NCI-H2171 (cell line): Measurements from ENCODE around the gene CCDC120.

Experiments used
- DNase-seq: peaks from one replicate; lab custom pipeline; 2025; lab: John Stamatoyannopoulos, UW

The CCDC120 gene

DNA sequence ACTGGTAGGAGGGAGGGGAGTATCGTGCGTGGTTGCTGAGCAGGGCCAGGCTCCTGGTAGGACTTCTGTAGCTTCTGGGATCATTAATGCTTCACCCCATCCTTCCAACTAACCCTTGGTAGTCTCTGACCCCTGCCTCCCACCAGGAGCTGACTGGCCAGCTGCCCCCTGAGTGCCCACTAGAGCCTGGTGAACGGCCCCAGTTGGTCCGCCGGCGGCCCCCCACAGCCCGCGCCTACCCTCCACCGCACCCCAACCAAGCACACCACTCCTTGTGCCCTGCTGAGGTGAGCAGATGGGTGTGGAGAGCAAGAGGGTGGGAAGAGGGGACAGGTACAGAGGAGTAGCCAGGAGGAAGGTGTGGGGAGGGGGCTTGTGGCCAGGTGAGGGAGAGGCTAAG lies 4.9 kb downstream of the CCDC120 start:
- DNase-seq: no peak

DNA sequence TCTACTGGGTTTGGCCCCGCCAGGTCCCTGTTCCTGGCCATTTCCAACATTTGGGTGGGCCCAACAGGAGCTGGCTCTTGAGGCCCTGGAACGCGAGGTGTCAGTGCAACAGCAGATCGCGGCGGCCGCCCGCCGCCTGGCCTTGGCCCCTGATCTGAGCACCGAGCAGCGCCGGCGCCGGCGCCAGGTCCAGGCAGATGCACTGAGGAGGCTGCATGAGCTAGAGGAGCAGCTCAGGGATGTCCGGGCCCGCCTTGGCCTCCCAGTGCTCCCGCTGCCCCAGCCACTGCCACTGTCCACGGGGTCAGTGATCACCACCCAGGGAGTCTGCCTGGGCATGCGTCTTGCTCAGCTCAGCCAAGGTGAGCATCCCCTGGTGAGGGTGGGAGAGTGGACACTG lies 5.5 kb downstream of the CCDC120 start:
- no peak for DNase-seq

DNA sequence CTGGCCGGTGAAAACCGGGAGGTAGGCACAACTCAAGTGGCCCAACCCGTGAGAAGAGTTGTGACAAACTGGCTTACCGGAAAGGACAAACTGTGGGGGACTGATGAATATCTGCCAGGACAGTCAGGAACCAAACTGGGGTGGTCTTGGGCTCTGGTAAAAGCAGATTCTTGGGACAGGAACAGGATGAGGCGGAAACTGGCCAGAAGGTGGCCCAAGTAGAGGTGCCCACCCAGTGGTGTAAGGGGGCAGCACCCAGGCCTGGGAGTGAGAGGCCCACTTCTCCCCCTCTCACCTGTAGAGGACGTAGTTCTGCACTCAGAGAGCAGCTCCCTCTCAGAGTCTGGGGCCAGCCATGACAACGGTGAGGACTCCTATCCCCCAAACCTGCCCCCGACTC lies 5.9 kb downstream of the CCDC120 start:
- DNase-seq: no peak

DNA sequence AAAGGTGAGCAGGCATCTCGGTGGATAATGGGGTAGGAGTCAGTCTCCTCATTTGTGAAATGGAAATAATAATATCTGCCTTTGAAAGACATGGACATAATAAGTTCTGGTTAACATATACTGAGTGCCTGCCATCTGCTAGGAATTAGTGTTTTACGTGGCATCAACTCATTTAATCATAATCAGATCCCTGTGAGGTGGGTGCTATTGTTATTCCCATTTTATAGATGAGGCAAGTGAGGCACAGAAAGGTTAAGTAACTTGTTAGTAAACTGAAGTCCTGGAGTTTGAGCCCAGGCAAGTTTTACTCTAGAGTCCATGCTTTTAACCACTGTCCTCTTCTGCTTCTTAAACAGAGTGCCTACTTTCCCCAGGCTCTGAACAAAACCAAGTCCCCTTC lies 7.5 kb downstream of the CCDC120 start:
- DNase-seq: no peak

DNA sequence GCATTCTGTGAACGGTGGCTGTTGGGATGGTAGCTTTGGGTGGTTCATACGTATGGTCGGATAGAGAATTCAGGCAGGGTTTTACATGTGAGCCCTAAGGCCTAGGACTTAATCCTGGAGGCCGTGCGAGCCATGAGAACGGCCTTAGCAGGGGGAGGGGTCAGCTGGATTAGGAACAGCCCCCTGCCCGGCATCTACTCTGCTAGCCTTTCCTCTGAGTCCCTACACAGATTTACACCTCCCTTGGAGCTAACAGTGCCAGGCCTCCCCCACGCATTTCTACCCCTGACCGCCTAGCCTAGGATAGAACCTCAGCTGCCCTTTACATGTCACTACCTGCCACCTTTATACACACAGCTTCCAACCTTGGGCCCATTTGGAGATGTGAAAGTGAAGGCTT lies 7.9 kb downstream of the CCDC120 start:
- no peak for DNase-seq

DNA sequence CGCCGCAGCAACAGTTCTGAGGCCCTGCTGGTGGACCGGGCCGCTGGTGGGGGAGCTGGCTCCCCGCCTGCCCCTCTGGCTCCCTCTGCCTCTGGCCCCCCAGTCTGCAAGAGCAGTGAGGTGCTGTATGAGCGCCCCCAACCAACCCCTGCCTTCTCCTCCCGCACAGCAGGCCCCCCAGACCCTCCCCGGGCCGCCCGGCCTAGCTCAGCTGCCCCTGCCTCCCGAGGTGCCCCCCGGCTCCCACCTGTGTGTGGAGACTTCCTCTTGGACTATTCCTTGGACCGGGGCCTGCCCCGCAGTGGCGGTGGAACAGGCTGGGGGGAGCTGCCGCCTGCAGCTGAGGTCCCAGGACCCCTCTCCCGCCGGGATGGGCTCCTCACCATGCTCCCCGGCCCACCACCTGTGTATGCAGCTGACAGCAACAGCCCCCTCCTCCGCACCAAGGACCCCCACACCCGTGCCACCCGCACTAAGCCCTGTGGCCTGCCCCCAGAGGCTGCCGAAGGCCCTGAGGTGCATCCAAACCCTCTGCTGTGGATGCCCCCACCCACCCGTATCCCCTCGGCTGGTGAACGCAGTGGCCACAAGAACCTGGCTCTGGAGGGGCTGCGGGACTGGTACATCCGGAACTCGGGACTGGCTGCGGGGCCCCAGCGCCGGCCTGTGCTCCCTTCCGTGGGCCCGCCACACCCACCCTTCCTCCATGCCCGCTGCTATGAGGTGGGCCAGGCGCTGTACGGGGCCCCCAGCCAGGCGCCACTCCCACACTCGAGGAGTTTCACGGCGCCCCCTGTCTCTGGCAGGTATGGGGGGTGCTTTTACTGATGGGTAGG lies 8.7 kb downstream of the CCDC120 start:
- no peak for DNase-seq

DNA sequence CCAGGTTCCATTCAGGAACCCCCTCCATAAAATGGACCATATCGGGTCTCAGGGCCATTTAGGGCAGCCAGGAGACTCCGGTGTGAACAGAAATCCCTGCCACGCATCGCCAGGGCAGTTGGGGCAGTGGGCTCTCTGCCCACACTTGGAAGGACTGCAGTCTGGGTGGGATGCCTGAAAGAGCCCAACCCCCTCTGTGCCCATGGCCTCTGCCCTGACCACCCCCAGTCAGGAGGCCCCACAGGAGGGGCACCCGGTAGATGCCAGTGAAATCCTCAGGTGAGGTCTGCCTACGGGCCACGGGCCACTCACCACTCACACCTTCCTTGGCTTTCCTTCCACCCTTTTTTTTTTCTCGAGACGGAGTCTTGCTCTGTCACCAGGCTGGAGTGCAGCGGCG lies 10.2 kb downstream of the CCDC120 start:
- no peak for DNase-seq

DNA sequence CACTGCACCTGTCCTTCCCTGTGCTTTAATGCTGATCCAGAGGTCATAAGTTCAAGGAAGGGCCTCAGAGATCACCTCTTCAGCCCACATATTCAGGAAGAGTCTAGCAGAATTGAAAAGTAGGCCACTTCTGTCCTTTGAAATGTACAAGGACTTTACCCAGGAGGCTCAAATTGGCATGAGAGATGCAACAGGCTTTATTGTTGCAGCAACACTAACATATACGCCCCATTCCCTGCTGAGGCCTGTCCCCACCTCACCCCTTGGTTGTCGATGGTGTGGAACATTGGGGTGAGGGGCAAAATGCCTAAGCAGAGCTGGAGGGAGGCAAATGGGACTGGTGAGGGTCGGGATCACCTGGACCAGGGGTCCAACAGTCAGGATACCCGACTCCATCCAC lies 12.2 kb downstream of the CCDC120 start:
- DNase-seq: no peak

DNA sequence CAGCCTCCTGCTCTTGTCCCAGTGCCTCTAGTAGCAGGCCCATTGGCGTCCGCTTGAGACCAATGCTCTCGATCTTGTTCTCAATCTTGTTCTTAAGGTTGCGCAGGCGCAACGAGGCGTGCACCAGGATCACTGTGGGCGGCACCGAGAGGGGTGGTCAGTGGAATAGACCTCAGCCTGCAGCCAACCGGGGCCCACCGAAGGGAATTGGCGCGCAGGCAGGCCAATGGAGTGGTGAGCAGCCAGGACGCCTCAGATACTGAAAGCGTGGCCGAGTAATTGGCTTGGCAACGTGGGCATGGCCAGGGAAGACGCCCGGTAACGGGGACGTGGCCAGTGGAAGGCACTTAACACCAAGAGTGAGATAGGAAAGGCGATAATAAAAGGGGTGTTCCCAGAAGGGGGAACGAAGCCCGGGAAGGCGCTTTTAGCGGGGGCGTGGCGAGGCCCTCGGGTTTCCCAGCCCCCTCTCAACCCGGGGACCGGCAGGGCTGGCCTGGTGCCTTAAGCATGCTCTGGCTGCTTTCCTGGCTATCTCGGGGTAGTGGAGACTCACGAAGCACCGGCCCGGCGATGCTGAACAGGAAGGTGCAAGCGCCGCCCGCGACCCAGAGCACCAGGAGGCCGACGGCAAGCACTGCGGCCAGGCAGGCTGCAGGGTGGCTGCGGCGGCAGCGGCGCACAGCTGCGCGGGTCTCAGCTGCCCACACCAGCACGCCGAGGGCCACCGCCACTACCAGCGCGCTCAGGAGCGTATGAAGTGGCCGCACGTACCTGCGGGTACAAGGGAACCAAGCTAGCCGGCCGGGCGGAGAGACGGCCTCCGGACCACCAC lies 13.3 kb downstream of the CCDC120 start:
- no peak for DNase-seq

DNA sequence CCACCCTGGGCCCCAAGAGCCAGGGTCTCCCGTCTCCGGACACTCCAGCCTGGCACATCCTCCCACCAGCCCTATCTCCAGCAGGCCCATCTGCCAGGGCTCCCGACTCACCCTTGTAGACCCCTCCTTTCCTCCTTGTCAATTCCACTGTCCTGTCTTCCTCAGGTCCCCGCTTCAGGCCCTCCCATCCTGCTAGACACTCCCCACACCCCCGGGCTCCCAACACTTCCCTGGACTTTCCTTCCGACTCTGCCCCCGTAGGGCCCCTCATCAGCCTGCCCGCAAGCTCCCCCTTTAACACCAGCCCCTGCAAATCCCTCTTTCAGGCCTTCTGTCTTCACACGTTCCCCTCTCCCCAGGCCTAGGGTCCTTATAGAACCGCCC lies 13.9 kb downstream of the CCDC120 start:
- no peak for DNase-seq

DNA sequence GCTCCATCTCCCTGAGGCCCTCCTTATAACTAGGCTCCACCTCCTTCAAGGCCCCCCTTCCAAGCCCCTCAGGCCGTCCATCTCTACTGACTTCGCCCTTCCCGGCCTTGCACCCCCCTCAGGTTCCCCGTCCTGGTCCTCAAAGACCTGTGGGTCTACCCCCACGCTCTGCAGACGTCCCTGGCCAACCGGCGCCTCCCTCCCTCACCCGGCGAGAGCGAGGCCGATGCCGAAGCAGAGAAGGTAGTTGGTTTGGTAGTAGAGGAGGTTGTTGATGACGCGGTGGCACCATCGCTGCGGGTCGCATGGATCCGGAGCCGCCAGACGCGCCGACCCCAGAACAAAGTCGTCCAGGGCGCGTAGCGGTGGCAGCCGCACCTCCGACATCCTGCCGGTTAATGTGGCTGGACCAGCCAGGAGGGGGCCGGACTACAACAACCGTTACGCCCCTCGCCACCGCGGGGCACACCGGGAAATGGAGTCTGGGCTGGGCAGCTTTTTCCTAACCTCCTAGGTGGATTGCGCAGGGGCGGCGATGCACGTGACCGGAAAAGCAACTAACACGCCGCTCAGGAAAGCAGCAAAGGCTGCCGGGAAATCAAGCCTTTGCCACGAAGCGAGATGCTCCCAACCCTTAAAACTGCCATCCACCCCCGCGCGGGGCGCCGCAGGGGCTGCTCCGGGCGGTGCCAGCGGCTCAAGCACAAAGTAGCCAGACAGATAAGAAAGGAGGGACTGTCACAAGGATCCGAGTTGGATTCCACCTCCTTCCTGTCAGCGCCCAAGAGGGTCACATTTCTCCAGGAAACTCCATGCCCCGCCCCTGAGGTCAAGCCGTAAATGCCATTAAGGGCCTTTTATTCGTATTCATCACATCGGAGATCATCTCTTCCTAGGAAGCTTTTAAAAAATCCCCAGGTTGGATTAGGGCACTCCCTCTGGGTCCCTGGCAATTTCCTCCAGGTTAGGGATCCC lies 15.1 kb downstream of the CCDC120 start, which contains the start of gene PRAF2:
Gene PRAF2 (minus strand): TSS at position 402 of the 975 bp plus-strand sequence. CDS start 15 bp downstream, at position 387.
- peak; percentile 78 for DNase-seq

DNA sequence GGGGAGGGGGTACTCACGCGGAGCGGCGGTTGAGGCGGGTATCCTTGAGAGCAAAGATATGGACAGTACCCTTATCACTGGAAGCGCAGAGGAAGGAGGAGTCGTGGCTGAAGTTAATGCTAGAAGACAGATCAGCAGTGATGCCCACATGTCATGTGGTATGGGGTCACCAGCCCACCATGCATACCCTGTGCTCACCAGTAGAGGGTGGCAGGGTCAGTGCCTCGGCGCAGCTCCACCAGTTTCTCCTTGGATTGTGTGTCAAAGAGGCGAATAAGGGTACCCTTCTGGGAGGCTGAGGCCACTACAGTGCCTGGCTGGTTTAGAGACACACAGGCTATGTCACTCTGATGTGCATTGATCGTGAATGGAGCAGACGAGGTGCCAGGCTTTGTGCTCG lies 16.5 kb downstream of the CCDC120 start:
- no peak for DNase-seq

DNA sequence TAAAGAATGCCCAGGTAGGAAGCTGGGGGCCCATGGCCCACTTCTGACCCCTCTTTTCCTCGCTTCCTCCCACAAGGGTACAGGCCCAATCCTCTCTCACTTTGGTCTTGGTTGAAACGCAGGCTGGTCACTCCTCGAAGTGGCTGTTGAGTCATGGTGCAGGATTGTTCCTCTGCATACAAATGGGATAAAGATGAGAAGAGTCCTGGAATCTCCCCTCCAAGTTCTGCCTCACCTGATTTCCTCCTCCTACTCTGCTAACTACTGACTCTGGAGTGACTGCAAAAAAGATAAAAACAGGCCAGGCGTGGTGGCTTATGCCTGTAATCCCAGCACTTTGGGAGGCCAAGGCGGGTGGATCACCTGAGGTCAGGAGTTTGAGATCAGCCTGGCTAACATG lies 19.1 kb downstream of the CCDC120 start:
- DNase-seq: no peak

DNA sequence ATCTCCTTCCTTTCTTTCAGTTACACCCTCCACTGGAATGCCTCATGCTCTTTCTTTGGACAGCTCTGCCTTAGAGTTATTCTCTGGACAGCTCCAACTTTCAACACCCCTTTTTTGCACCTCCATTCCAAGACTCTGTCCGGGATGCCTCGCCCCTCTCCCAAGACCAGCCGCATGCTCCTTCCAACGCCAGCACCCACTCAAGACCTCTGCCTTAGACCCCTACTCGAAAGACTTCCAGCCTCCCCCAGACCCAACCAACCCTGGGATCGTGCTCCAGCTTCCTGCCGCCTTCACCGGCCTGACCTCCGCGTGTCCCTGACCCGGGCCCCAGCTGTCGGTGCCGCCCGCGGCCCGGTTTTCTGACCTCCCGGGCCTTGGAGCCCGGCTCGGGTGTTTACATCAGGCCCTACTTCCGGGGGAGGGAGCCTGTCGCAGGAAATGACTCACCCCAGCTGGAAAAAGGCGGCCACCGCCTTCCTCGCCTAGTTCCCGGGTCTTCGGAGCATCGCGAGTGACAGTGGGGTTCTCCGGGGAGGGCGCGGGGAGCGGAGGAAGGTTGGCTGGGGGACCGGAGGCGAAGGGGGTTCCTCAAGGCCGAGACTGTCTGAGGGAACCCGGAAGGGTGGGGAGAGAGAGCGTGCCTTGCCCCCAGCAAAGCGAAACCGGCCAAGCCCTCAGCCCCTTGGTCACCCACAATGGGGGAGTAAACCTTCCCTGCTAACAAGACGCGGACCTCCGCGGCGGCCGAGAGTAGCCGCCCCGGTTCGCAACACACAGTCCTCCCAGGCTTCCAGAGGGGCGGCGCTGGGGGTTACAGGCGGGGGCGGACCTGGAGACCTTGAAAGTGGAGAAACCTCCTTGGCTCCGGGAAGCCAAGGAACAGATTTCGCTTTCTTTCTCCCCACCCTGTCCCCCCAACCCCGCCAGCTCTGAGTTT lies 21.0 kb downstream of the CCDC120 start, which contains the start of gene WDR45:
Gene WDR45 (minus strand): TSS at position 399 of the 940 bp plus-strand sequence. CDS start 1,792 bp downstream, outside the sequence.
- peak; percentile 27 for DNase-seq

DNA sequence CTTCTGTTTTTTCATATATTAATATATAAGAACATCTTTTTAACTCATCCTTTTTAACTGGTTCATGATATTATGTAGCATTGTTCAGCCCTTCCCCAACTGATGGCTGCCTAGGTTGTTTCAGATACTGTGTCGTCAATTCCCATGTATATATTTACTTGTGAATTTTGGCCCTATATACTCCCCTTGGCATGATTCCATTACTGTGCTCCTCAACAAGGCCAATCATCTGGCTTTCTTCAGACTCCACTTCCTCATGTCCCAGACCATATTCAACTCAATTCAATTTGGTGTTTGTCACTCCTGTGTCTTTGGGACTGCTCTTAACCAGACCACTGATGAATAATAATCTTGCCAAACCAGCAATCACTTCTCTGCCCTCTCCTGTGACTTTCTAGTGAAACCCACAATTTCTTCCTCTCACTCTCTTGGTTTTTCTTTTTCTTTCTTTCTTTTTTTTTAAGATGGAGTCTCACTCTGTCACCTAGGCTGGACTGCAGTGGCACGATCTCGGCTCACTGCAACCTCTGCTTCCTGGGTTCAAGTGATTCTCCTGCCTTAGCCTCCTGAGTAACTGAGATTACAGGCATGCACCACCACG lies 23.6 kb downstream of the CCDC120 start:
- no peak for DNase-seq

DNA sequence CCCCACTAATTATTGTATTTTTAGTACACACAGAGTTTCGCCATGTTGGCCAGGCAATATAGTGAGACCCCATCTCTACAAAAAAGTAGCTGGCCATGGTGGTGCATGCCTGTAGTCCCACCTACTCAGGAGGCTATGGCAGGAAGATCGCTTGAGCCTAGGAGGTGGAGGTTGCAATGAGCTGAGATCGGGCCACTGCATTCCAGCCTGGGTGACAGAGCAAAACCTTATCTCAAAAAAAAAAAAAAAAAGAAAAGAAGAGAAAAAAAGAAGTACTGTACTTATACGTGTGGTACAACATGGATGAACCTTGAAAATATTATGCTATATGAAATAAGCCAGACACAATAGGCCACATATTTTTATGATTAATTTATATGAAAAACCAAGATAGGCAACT lies 30.8 kb downstream of the CCDC120 start:
- DNase-seq: no peak

DNA sequence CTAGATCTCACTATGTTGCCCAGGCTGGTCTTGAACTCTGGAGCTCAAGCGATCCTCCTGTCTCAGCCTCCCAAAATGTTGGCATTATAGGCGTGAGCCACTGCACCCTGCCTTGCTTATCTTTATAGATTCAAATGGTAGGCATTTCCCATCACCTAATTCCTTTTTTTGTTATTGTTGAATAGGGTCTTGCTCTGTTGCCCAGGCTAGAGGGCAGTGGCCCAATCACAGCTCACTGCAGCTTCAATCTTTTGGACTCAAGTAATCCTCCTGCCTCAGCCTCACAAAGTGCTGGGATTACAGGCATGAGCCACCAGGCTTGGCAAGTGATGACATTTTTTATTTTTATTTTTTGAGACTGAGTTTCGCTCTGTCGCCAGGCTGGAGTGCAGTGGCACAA lies 37.6 kb downstream of the CCDC120 start:
- no peak for DNase-seq

DNA sequence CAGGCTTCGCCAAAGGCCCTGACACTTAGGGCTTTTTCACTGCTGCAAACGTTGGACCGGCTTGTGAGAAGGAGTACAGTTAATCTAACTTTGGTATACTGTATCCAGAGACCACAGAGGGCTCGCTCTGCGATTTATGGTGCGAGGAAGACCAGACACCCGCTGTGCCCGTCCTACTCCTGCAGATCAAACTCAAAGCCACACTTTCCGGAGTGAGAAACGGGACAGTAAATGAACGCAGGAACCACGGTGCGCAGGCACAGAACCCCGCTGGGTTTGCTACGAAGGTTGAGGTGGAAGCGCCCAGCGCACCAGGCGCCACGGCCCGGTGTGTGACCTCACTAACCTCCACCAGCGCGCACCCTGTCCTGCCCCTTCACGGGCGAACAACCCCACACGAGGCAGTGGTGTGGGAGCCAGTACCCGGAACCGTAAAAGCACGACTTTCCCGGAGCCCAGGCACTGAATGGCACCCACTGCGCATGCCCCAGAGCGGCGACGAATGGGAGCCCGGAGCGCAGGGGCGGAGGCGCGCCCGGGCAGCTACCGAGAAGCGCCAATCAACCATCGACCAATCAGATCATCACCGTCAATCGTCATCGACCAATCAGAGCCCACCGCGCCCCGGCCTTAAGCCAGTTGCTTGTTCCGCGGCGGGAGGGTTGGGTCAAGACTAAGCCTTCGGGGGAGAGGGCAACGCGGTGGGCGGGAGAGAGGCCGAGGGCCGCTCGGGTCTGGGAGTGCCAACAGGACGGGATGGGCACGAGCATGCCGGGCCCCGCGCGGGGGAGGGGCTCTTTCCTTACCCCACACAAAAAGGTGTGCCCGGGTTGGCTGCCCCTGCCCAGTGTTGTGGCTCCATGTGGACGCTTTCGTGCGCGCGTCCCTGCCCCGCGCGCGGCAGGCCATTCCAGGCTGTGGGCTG lies 42.2 kb downstream of the CCDC120 start:
- peak; percentile 71 for DNase-seq

DNA sequence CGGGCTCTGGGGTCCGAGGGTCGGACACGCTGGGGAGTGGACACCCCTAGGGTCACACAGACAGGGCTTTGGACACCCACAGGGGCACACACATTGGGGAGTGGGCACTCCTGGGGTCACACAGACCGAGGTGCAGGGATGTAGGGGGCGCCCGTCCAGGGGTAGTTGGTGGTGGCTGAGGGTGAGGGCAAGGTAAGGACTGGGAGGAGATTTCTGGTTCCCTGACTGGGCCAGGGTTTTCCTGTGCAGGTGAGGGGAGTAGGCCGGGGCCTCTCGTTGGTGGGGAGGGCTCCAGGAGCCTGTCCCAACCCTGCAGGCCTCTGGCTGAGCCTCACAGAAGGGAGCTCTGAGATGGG lies 42.8 kb downstream of the CCDC120 start:
- no peak for DNase-seq
